GM12891 (cell line): ENCODE measurements around the gene CEP120.

Experiments
- POLR2A ChIP-seq: IDR thresholded peaks from 2 replicates; pipeline ENCODE4 v1.6.1; 2011; ENCODE audit warnings: low read depth, low read length, control low read depth
- TAF1 ChIP-seq: IDR thresholded peaks from 2 replicates; pipeline ENCODE4 v1.6.1; 2011; ENCODE audit warnings: low read depth, low read length, control low read depth

GRCh38 chr5:123389794-123390193, 33.4 kb downstream of the CEP120 start:
- TF ChIP-seq TAF1 (no peak), POLR2A (no peak)
